Caco-2 (cell line): ENCODE measurements around the gene VPS33A. TPM values are rescaled to one million over a fixed set of nuclear protein-coding genes. Genes with fewer than 3 reads are reported as not detected.

Experiments
- BruUV-seq: library from RNA; stranded (reverse); fragments of 400-500 nt; replicated peaks from 2 replicates; lab custom pipeline; 2021; lab: Mats Ljungman, UMichigan
- CTCF ChIA-PET: fragments of 300-600 bp; sonication (Branson Sonifier 250); formaldehyde crosslinking; loops from one replicate; lab custom pipeline; 2022; ENCODE audit warnings: antibody characterized with exemption; lab: Charles Lee
- POLR2A ChIA-PET: fragments of 300-600 bp; sonication (Branson Sonifier 250); formaldehyde crosslinking; loops from one replicate; lab custom pipeline; 2022; ENCODE audit warnings: antibody characterized with exemption; lab: Charles Lee
- DNase-seq, 2 experiments: peaks; one replicate each; pipeline versions ENCODE4 v3.0.0 to v3.0.0-alpha.2; 2020 to 2022
- H3K27me3 ChIP-seq: replicated peaks from 2 replicates; pipeline ENCODE4 v1.6.0; 2011; ENCODE audit warnings: low read length; ENCODE audit not compliant: control insufficient read depth, insufficient read depth
- H3K36me3 ChIP-seq: 2 replicates; pipeline ENCODE4 v1.5.1; 2011; ENCODE audit warnings: low read length; ENCODE audit not compliant: control insufficient read depth, insufficient read depth
- H3K4me1 ChIP-seq: fragments of 250-450 bp; sonication (Bioruptor Pico); 2 replicates; pipeline ENCODE4 v1.5.1; 2020; ENCODE audit warnings: mild to moderate bottlenecking
- H3K4me3 ChIP-seq: 2 replicates; pipeline ENCODE4 v1.5.1; 2011; ENCODE audit warnings: low read depth, mild to moderate bottlenecking, control low read depth, low read length
- H3K9me3 ChIP-seq: fragments of 250-450 bp; sonication (Bioruptor Pico); 2 replicates; pipeline ENCODE4 v1.5.1; 2020; ENCODE audit warnings: mild to moderate bottlenecking, moderate library complexity
- H3K27ac Mint-ChIP-seq: one replicate; pipeline ENCODE4 v1.8.0; 2022; ENCODE audit warnings: mixed read lengths; ENCODE audit not compliant: unreplicated experiment
- H3K27me3 Mint-ChIP-seq: one replicate; pipeline ENCODE4 v1.8.0; 2022; ENCODE audit warnings: mixed read lengths; ENCODE audit not compliant: insufficient read depth, unreplicated experiment
- H3K36me3 Mint-ChIP-seq: one replicate; pipeline ENCODE4 v1.8.0; 2022; ENCODE audit warnings: mild to moderate bottlenecking, mixed read lengths; ENCODE audit not compliant: insufficient read depth, unreplicated experiment
- H3K4me1 Mint-ChIP-seq: one replicate; pipeline ENCODE4 v1.8.0; 2022; ENCODE audit warnings: low read depth, mixed read lengths; ENCODE audit not compliant: unreplicated experiment
- H3K4me3 Mint-ChIP-seq: one replicate; pipeline ENCODE4 v1.8.0; 2022; ENCODE audit warnings: mild to moderate bottlenecking, moderate library complexity, mixed read lengths; ENCODE audit not compliant: unreplicated experiment
- H3K9me3 Mint-ChIP-seq: one replicate; pipeline ENCODE4 v1.8.0; 2022; ENCODE audit warnings: mixed read lengths; ENCODE audit not compliant: unreplicated experiment
- intact Hi-C: fragments of 100-400 bp; cut with micrococcal nuclease; formaldehyde crosslinking; loops from one replicate; pipeline ENCODE4 v1.10.0; 2022; ENCODE audit not compliant: unreplicated experiment
- total RNA-seq: library from RNA; stranded (reverse); gene quantifications from 2 replicates; pipeline ENCODE4 v1.2.3, GENCODE V29; 2022
- TF ChIP-seq, protein P1 (sequence below), 2 experiments: fragments of 200-600 bp in 1 of 2; IDR thresholded peaks; 1 replicate in 1 of 2; 2 replicates in 1 of 2; pipeline versions ENCODE4 v1.5.1 to v1.8.0; 2011 to 2022; ENCODE audit warnings: antibody characterized with exemption in 1 of 2, control low read depth in 1 of 2, inconsistent platforms in 1 of 2, low read depth in 1 of 2, low read length in 1 of 2, mild to moderate bottlenecking in 1 of 2, moderate library complexity in 1 of 2; ENCODE audit not compliant: insufficient read depth in 1 of 2, severe bottlenecking in 1 of 2, unreplicated experiment in 1 of 2

Gene VPS33A
- total RNA-seq, 1 experiment from 2014 or later = 36.5 TPM

DNA sequence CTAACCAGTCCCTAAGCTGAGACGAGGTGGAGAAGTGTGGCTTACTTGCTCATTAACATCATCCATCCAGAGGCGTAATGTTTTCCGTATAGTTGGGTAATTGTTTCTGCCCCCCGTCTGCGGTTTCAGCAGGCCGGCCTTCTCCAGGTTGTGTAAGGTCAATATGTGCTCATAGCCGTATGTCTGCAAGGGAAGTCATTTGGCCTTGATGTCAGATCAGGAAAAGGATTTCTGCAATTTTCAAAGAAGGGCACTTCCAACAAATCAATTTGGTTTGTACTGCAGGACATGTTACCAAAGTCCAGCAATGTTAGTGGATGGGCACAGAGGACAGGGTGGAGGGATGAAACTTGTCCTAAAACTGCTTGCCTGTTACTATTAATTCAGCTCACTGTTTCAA is 30.6 kb downstream of the VPS33A start:
- peaks cover 1% of the 10 kb centered on the region; the same call in 1 of the 2 replicates for H3K36me3 ChIP-seq
- POLR2A ChIA-PET = no interaction called here
- CTCF ChIA-PET = interaction anchor here (0.6 to 1.1 kb wide), 2 partner anchors 10 to 1385 kb away, joined by 3 to 4 read pairs; partner anchors contain the start of gene DIABLO

GRCh38 chr12:122232691-122233090 is 33.6 kb downstream of the VPS33A start:
- Mint-ChIP-seq H3K27me3 (no peaks in the 10 kb centered on the region), H3K4me1 (no peaks in the 10 kb centered on the region), H3K27ac (no peak overlapping the region), H3K9me3 (no peaks in the 10 kb centered on the region), H3K36me3 (peaks cover 20% of the 10 kb centered on the region), H3K4me3 (no peak overlapping the region)
- H3K36me3 ChIP-seq = no peaks in the 10 kb centered on the region; the same call in 1 of the 2 replicates
- DNase-seq = no peak
- H3K4me3 ChIP-seq = no peak overlapping the region
- intact Hi-C loops = no loop called here
- TF ChIP-seq, protein P1, sequence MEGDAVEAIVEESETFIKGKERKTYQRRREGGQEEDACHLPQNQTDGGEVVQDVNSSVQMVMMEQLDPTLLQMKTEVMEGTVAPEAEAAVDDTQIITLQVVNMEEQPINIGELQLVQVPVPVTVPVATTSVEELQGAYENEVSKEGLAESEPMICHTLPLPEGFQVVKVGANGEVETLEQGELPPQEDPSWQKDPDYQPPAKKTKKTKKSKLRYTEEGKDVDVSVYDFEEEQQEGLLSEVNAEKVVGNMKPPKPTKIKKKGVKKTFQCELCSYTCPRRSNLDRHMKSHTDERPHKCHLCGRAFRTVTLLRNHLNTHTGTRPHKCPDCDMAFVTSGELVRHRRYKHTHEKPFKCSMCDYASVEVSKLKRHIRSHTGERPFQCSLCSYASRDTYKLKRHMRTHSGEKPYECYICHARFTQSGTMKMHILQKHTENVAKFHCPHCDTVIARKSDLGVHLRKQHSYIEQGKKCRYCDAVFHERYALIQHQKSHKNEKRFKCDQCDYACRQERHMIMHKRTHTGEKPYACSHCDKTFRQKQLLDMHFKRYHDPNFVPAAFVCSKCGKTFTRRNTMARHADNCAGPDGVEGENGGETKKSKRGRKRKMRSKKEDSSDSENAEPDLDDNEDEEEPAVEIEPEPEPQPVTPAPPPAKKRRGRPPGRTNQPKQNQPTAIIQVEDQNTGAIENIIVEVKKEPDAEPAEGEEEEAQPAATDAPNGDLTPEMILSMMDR (IDR thresholded peaks at IDR 0.05; ENCODE audit: insufficient read depth in 1 of 2, low read depth in 1 of 2, low read length in 1 of 2, severe bottlenecking in 1 of 2, unreplicated experiment in 1 of 2) = no peak
- BruUV-seq = no TSS peak
- H3K9me3 ChIP-seq = no peaks in the 10 kb centered on the region
- POLR2A ChIA-PET = no interaction called here
- no peaks in the 10 kb centered on the region for H3K27me3 ChIP-seq
- CTCF ChIA-PET = no interaction called here
- no peaks in the 10 kb centered on the region for H3K4me1 ChIP-seq

More for the DNA sequence above, 30.6 kb downstream of the VPS33A start:
- no peaks in the 10 kb centered on the region for H3K9me3 ChIP-seq
- Mint-ChIP-seq H3K27me3 (no peaks in the 10 kb centered on the region), H3K36me3 (peaks cover 20% of the 10 kb centered on the region), H3K4me3 (no peak overlapping the region), H3K4me1 (no peaks in the 10 kb centered on the region), H3K9me3 (no peaks in the 10 kb centered on the region), H3K27ac (no peak overlapping the region)
- BruUV-seq = no TSS peak
- H3K27me3 ChIP-seq = no peaks in the 10 kb centered on the region
- TF ChIP-seq, protein P1 (IDR thresholded peaks at IDR 0.05; ENCODE audit: insufficient read depth in 1 of 2, low read depth in 1 of 2, low read length in 1 of 2, severe bottlenecking in 1 of 2, unreplicated experiment in 1 of 2) = no peak
- DNase-seq = no peak
- H3K4me3 ChIP-seq = no peak overlapping the region
- intact Hi-C loops = no loop called here
- no peaks in the 10 kb centered on the region for H3K4me1 ChIP-seq

DNA sequence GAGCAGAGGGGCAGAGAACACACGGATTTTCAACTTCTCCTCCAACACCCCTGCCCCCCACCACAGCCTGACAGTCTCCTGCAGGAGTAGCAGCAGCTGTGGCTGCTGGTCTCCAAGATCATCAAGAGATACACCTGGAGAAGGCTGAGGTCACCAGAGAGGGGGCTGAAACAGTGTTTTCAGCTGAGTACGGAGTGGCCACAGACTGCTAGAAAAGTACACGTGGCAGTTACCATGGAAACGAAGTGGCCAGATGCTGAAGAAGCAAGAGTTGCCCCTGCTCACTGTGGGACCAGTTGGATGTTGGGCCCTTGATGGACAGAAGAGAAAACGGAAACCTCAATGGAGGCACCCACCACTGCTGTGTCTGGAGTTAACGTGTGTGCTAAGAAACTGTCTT is 35.5 kb downstream of the VPS33A start:
- Histone ChIP-seq H3K4me3 (no peak overlapping the region), H3K9me3 (no peaks in the 10 kb centered on the region), H3K27me3 (no peaks in the 10 kb centered on the region), H3K36me3 (no peaks in the 10 kb centered on the region; the same call in 1 of the 2 replicates), H3K4me1 (no peaks in the 10 kb centered on the region; the same call in 1 of the 2 replicates)
- Mint-ChIP-seq H3K36me3 (peaks cover 15% of the 10 kb centered on the region), H3K4me1 (peaks cover 7% of the 10 kb centered on the region), H3K27ac (no peak overlapping the region), H3K27me3 (no peaks in the 10 kb centered on the region), H3K9me3 (no peaks in the 10 kb centered on the region), H3K4me3 (no peak overlapping the region)
- POLR2A ChIA-PET = no interaction called here
- CTCF ChIA-PET = no interaction called here
- DNase-seq = no peak
- BruUV-seq = no TSS peak
- TF ChIP-seq, protein P1 (IDR thresholded peaks at IDR 0.05; ENCODE audit: insufficient read depth in 1 of 2, low read depth in 1 of 2, low read length in 1 of 2, severe bottlenecking in 1 of 2, unreplicated experiment in 1 of 2) = no peak
- intact Hi-C loops = no loop called here
